Measurements from ENCODE around the gene HORMAD2. TPM values are rescaled to one million over a fixed set of nuclear protein-coding genes. Genes with fewer than 3 reads are reported as not detected.
"Not testable (repeated sequence)": the region's sequence is repeated elsewhere in the genome, so short reads cannot be mapped to it uniquely, and the experiment has no call there.

Gene HORMAD2
- total RNA-seq, 1 donor from 2014 or later, result not detected

DNA sequence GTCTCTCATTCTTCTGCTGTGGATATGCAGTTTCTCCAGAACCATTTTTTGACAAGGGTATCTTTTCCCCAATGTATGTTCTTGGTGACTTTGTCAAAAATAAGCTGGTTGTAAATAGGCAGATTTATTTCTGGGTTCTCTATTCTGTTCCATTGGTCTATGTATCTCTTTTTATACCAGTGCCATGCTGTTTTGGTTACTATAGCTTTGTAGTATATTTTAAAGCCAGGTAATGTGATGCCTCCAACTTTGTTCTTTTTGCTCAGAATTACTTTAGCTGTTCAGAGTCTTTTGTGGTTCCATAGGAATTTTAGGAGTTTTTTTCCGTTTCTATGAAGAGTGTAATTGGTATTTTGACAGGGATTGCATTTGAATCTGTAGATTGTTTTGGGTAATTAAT lies 12.4 kb downstream of the HORMAD2 start:
- Mint-ChIP-seq H3K4me3 (ENCODE audit: unreplicated experiment) (no peak overlapping the region), H3K4me1 (ENCODE audit: low read depth, unreplicated experiment) (no peaks in the 10 kb centered on the region), H3K9me3 (ENCODE audit: unreplicated experiment) (peaks cover 9% of the 10 kb centered on the region), H3K27ac (ENCODE audit: unreplicated experiment) (no peak overlapping the region), H3K27me3 (ENCODE audit: low read depth, unreplicated experiment) (no peaks in the 10 kb centered on the region), H3K36me3 (ENCODE audit: low read depth, unreplicated experiment) (peaks cover 2% of the 10 kb centered on the region)
- Histone ChIP-seq H3K27me3 (ENCODE audit: insufficient read depth, low read length) (no peaks in the 10 kb centered on the region), H4K20me1 (ENCODE audit: insufficient read depth, low read length) (no peaks in the 10 kb centered on the region), H3K36me3 (ENCODE audit: insufficient read depth, low read length) (no peaks in the 10 kb centered on the region), H3K4me2 (ENCODE audit: low read length) (no peak overlapping the region), H3K79me2 (ENCODE audit: insufficient read depth, low read length) (no peaks in the 10 kb centered on the region), H3K4me3 (ENCODE audit: insufficient read depth, low read depth, low read length) (no peak overlapping the region), H3K9me3 (ENCODE audit: insufficient read depth, low read depth, low read length) (no peaks in the 10 kb centered on the region), H3K4me1 (ENCODE audit: insufficient read depth, low read length) (no peaks in the 10 kb centered on the region), H3K9ac (ENCODE audit: low read length) (no peak overlapping the region), H2AFZ (ENCODE audit: low read depth, low read length) (no peak overlapping the region), H3K27ac (ENCODE audit: low read depth, low read length) (no peak overlapping the region)
- DNase-seq (ENCODE audit: low read depth), result no peak
- TF ChIP-seq EZH2 (IDR thresholded peaks at IDR 0.05; ENCODE audit: insufficient read depth, low read length) (no peak), CTCF (IDR thresholded peaks at IDR 0.05; ENCODE audit: insufficient read depth, low read depth, low read length) (no peak)
- FAIRE-seq, result no peak

- H3K4me3 ChIP-seq (ENCODE audit: insufficient read depth, low read depth, low read length), result no peak overlapping the region
- Mint-ChIP-seq H3K4me3 (ENCODE audit: unreplicated experiment) (no peak overlapping the region), H3K27ac (ENCODE audit: unreplicated experiment) (no peak overlapping the region), H3K36me3 (ENCODE audit: low read depth, unreplicated experiment) (peaks cover 2% of the 10 kb centered on the region), H3K4me1 (ENCODE audit: low read depth, unreplicated experiment) (no peaks in the 10 kb centered on the region), H3K9me3 (ENCODE audit: unreplicated experiment) (peaks cover 9% of the 10 kb centered on the region), H3K27me3 (ENCODE audit: low read depth, unreplicated experiment) (no peaks in the 10 kb centered on the region)
- FAIRE-seq, result no peak
- H3K79me2 ChIP-seq (ENCODE audit: insufficient read depth, low read length), result no peaks in the 10 kb centered on the region
- H3K27ac ChIP-seq (ENCODE audit: low read depth, low read length), result no peak overlapping the region
- no peaks in the 10 kb centered on the region for H3K4me1 ChIP-seq (ENCODE audit: insufficient read depth, low read length)
- H2AFZ ChIP-seq (ENCODE audit: low read depth, low read length), result no peak overlapping the region
- H3K36me3 ChIP-seq (ENCODE audit: insufficient read depth, low read length), result no peaks in the 10 kb centered on the region
- no peak overlapping the region for H3K9ac ChIP-seq (ENCODE audit: low read length)
- H3K9me3 ChIP-seq (ENCODE audit: insufficient read depth, low read depth, low read length), result no peaks in the 10 kb centered on the region
- no peaks in the 10 kb centered on the region for H3K27me3 ChIP-seq (ENCODE audit: insufficient read depth, low read length)
- no peak for TF ChIP-seq EZH2 (IDR thresholded peaks at IDR 0.05; ENCODE audit: insufficient read depth, low read length)
- no peaks in the 10 kb centered on the region for H4K20me1 ChIP-seq (ENCODE audit: insufficient read depth, low read length)
- no peak for DNase-seq (ENCODE audit: low read depth)
- no peak overlapping the region for H3K4me2 ChIP-seq (ENCODE audit: low read length)
These were observed 14.5 kb downstream of the HORMAD2 start for GRCh38 chr22:30094804-30095203.

DNA sequence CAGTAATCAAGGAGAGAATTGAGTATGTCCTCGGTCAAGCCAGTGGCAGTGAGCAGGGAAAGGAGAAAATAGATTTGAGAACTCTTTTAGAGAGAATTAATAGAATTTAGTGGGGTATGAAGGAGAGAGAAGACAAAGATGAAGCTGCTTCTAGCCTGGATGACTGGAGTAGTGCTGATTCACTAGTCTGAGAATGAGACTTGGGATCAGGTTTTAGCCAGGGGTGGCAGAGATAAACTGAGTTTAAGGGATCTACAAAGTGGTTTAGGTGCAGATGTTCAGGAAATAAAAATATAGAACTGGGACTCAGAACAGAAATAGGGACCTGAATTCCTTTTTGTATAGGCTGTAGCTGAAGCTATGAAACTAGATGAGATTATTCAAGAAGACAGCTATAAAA lies 17.6 kb downstream of the HORMAD2 start:
- H3K4me2 ChIP-seq (ENCODE audit: low read length), result no peak overlapping the region
- FAIRE-seq, result no peak

GRCh38 chr22:30100770-30101169 lies 20.5 kb downstream of the HORMAD2 start:
- H3K4me3 Mint-ChIP-seq (ENCODE audit: unreplicated experiment); H2AFZ ChIP-seq (ENCODE audit: low read depth, low read length); H3K27me3 ChIP-seq (ENCODE audit: insufficient read depth, low read length); H3K4me1 ChIP-seq (ENCODE audit: insufficient read depth, low read length); H3K4me2 ChIP-seq (ENCODE audit: low read length); H3K36me3 Mint-ChIP-seq (ENCODE audit: low read depth, unreplicated experiment); H3K27ac ChIP-seq (ENCODE audit: low read depth, low read length); H3K79me2 ChIP-seq (ENCODE audit: insufficient read depth, low read length); H4K20me1 ChIP-seq (ENCODE audit: insufficient read depth, low read length); H3K4me1 Mint-ChIP-seq (ENCODE audit: low read depth, unreplicated experiment); H3K4me3 ChIP-seq (ENCODE audit: insufficient read depth, low read depth, low read length); H3K9me3 Mint-ChIP-seq (ENCODE audit: unreplicated experiment); FAIRE-seq; H3K36me3 ChIP-seq (ENCODE audit: insufficient read depth, low read length); H3K9me3 ChIP-seq (ENCODE audit: insufficient read depth, low read depth, low read length); H3K27me3 Mint-ChIP-seq (ENCODE audit: low read depth, unreplicated experiment); H3K27ac Mint-ChIP-seq (ENCODE audit: unreplicated experiment); DNase-seq (ENCODE audit: low read depth); H3K9ac ChIP-seq (ENCODE audit: low read length): not testable (repeated sequence)

More for the DNA sequence above, 17.6 kb downstream of the HORMAD2 start:
- H3K27me3 Mint-ChIP-seq (ENCODE audit: low read depth, unreplicated experiment), result no peaks in the 10 kb centered on the region
- H3K27ac Mint-ChIP-seq (ENCODE audit: unreplicated experiment), result no peak overlapping the region
- TF ChIP-seq CTCF (IDR thresholded peaks at IDR 0.05; ENCODE audit: insufficient read depth, low read depth, low read length) (no peak), EZH2 (IDR thresholded peaks at IDR 0.05; ENCODE audit: insufficient read depth, low read length) (no peak)
- peaks cover 3% of the 10 kb centered on the region for H3K36me3 Mint-ChIP-seq (ENCODE audit: low read depth, unreplicated experiment)
- H3K9me3 Mint-ChIP-seq (ENCODE audit: unreplicated experiment), result peaks cover 7% of the 10 kb centered on the region
- DNase-seq (ENCODE audit: low read depth), result peak; percentile 50
- Histone ChIP-seq H3K9ac (ENCODE audit: low read length) (no peak overlapping the region), H3K79me2 (ENCODE audit: insufficient read depth, low read length) (no peaks in the 10 kb centered on the region), H3K27ac (ENCODE audit: low read depth, low read length) (no peak overlapping the region), H3K36me3 (ENCODE audit: insufficient read depth, low read length) (no peaks in the 10 kb centered on the region), H3K4me3 (ENCODE audit: insufficient read depth, low read depth, low read length) (no peak overlapping the region), H2AFZ (ENCODE audit: low read depth, low read length) (no peak overlapping the region), H3K4me1 (ENCODE audit: insufficient read depth, low read length) (no peaks in the 10 kb centered on the region), H3K9me3 (ENCODE audit: insufficient read depth, low read depth, low read length) (no peaks in the 10 kb centered on the region), H4K20me1 (ENCODE audit: insufficient read depth, low read length) (no peaks in the 10 kb centered on the region), H3K27me3 (ENCODE audit: insufficient read depth, low read length) (no peaks in the 10 kb centered on the region)
- H3K4me3 Mint-ChIP-seq (ENCODE audit: unreplicated experiment), result no peak overlapping the region
- no peaks in the 10 kb centered on the region for H3K4me1 Mint-ChIP-seq (ENCODE audit: low read depth, unreplicated experiment)
